ENCODE data around the gene EP400. TPM values are rescaled to one million over a fixed set of nuclear protein-coding genes. Genes with fewer than 3 reads are reported as not detected.

EP400 gene
- total RNA-seq, 1 experiment from 2014 or later = 61.7 TPM

DNA sequence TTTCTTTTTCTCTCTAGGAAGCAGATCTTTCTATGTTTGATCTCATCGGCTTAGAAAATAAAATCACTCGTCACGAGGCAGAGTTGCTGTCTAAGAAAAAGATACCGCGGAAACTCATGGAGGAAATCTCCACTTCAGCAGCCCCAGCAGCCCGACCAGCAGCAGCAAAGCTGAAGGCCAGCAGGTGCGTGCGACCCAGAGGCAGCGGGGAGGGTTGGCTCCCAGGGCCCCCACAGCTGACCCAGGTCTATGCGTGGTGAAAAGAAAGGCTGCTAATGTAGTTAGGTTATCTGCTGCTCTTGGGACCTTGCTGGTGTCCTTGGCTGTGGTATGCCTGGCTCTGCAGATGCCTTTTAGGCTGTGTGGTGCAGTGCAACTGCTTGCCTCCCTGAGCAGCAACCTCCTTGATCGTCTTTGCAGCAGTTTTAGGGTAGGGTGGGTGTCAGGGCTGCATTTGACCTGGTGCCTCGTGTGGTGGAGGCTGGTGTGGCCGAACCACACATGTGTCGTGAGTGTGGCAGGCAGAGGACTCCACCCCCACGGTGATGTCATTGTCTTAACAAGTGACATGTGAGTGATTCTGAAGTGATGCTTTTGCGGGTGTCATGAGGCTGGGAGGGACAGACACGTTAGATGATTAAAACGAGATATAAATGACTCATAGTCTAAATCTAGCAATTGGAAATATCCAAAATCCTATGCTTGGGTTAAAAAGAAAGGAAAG is 68.6 kb downstream of the EP400 start:
- no peak overlapping the region for H3K4me2 ChIP-seq (ENCODE audit: insufficient read depth, insufficient read length, low read length)
- H4K8ac ChIP-seq (replicated peaks; ENCODE audit: insufficient read length, low read depth, low read length) = no peak overlapping the region
- H3T11ph ChIP-seq (ENCODE audit: low read length) = no peak overlapping the region
- H3K4me1 Mint-ChIP-seq = no peaks in the 10 kb centered on the region
- H3K27ac Mint-ChIP-seq = no peak overlapping the region
- no peak overlapping the region for H3K9ac ChIP-seq (ENCODE audit: extremely low read depth, insufficient read length, low read length)
- no peak overlapping the region for H2AK5ac ChIP-seq (ENCODE audit: insufficient read length, low read length)
- H4K5ac ChIP-seq (ENCODE audit: insufficient read length, low read depth, low read length) = no peak overlapping the region
- no peak overlapping the region for H3K14ac ChIP-seq (ENCODE audit: insufficient read depth, low read length)
- no peak overlapping the region for H2BK12ac ChIP-seq (ENCODE audit: insufficient read length, low read depth, low read length)
- TF ChIP-seq, protein P1, sequence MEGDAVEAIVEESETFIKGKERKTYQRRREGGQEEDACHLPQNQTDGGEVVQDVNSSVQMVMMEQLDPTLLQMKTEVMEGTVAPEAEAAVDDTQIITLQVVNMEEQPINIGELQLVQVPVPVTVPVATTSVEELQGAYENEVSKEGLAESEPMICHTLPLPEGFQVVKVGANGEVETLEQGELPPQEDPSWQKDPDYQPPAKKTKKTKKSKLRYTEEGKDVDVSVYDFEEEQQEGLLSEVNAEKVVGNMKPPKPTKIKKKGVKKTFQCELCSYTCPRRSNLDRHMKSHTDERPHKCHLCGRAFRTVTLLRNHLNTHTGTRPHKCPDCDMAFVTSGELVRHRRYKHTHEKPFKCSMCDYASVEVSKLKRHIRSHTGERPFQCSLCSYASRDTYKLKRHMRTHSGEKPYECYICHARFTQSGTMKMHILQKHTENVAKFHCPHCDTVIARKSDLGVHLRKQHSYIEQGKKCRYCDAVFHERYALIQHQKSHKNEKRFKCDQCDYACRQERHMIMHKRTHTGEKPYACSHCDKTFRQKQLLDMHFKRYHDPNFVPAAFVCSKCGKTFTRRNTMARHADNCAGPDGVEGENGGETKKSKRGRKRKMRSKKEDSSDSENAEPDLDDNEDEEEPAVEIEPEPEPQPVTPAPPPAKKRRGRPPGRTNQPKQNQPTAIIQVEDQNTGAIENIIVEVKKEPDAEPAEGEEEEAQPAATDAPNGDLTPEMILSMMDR (conservative IDR thresholded peaks at IDR 0.05) = no peak
- no peaks in the 10 kb centered on the region for H4K20me1 ChIP-seq (ENCODE audit: control insufficient read depth, insufficient read depth, insufficient read length)
- no peaks in the 10 kb centered on the region for H3K27me3 ChIP-seq (ENCODE audit: insufficient read depth, low read length)
- no peak for DNase-seq
- peaks cover 53 to 85% (median 80%) of the 10 kb centered on the region in 3 experiments for H3K36me3 Mint-ChIP-seq (ENCODE audit: insufficient read depth in 1 of 3, low read depth in 3 of 3)
- no CpG with 5 or more reads among the region's 18 CpGs for WGBS (ENCODE audit: extremely low coverage, insufficient read length, low lambda C conversion rate)
- no peaks in the 10 kb centered on the region for H3K79me1 ChIP-seq (ENCODE audit: insufficient read depth, low read depth, low read length, poor library complexity, severe bottlenecking)
- no peak overlapping the region for H4K91ac ChIP-seq (ENCODE audit: insufficient read length, low read depth, low read length)
- no peaks in the 10 kb centered on the region for H3K4me1 ChIP-seq (ENCODE audit: insufficient read depth, low read length)
- H3K27ac ChIP-seq (ENCODE audit: insufficient read length, low read depth, low read length) = no peak overlapping the region
- H3K18ac ChIP-seq (ENCODE audit: insufficient read length, low read depth, low read length) = no peak overlapping the region
- H2BK15ac ChIP-seq (ENCODE audit: low read depth, low read length) = no peak overlapping the region
- H2BK20ac ChIP-seq (ENCODE audit: low read depth, low read length, poor library complexity, severe bottlenecking) = no peak overlapping the region
- H2BK120ac ChIP-seq (ENCODE audit: low read depth, low read length, poor library complexity, severe bottlenecking) = no peak overlapping the region
- no peaks in the 10 kb centered on the region for H3K79me2 ChIP-seq (ENCODE audit: insufficient read depth, low read length)
- H3K56ac ChIP-seq (ENCODE audit: insufficient read length, low read depth, low read length) = no peak overlapping the region
- H2AFZ ChIP-seq (ENCODE audit: low read length) = no peak overlapping the region
- no peaks in the 10 kb centered on the region for H3K9me3 ChIP-seq (ENCODE audit: control insufficient read depth, low read depth, low read length)
- H2BK5ac ChIP-seq (ENCODE audit: insufficient read length, low read length) = no peak overlapping the region
- no peak overlapping the region for H3K23ac ChIP-seq (ENCODE audit: insufficient read length, low read depth, low read length)
- peak overlapping the region in 1 of 2 experiments; percentile 7; a peak in 1 of 5 replicates for H3K4me3 Mint-ChIP-seq
- H3K4ac ChIP-seq (ENCODE audit: low read depth, low read length) = no peak overlapping the region
- no peaks in the 10 kb centered on the region for H3K23me2 ChIP-seq (ENCODE audit: insufficient read length, low read depth, low read length, poor library complexity, severe bottlenecking)
- H3K9me3 Mint-ChIP-seq = no peaks in the 10 kb centered on the region
- H3K27me3 Mint-ChIP-seq (ENCODE audit: low read depth) = no peaks in the 10 kb centered on the region
